Activated T-cell treated with anti-CD3 and anti-CD28 coated beads for 24 hours (primary cell): ENCODE data around the gene TMC1.
"Not testable (repeated sequence)": the region's sequence is repeated elsewhere in the genome, so short reads cannot be mapped to it uniquely, and the experiment has no call there.

Experiments
- DNase-seq: peaks from one replicate; pipeline ENCODE4 v3.0.0-alpha.2; 2020; ENCODE audit warnings: low read depth

TMC1 gene

GRCh38 chr9:72826996-72827949 lies 305.9 kb downstream of the TMC1 start:
- DNase-seq, result no peak

- no peak for DNase-seq
Measured at GRCh38 chr9:72827950-72828731, 306.7 kb downstream of the TMC1 start.

GRCh38 chr9:72834994-72835393 lies 313.6 kb downstream of the TMC1 start:
- no peak for DNase-seq

- no peak for DNase-seq
Measured at GRCh38 chr9:72836790-72837189, 315.4 kb downstream of the TMC1 start.

- no peak for DNase-seq
Measured at GRCh38 chr9:72839085-72839484, 317.7 kb downstream of the TMC1 start.

- no peak for DNase-seq
Measured at GRCh38 chr9:72843520-72844439, 322.4 kb downstream of the TMC1 start.

- no peak for DNase-seq
Measured at GRCh38 chr9:72844440-72844768, 323.0 kb downstream of the TMC1 start.

GRCh38 chr9:72845052-72845451 lies 323.6 kb downstream of the TMC1 start:
- not testable (repeated sequence) for DNase-seq

GRCh38 chr9:72850209-72850608 lies 328.8 kb downstream of the TMC1 start:
- DNase-seq, result not testable (repeated sequence)

GRCh38 chr9:72855321-72855720 lies 333.9 kb downstream of the TMC1 start:
- DNase-seq, result no peak

- DNase-seq, result no peak
Measured at GRCh38 chr9:72855890-72856523, 334.6 kb downstream of the TMC1 start.

- DNase-seq, result no peak
Measured at GRCh38 chr9:72856972-72857623, 335.7 kb downstream of the TMC1 start.

GRCh38 chr9:72857624-72857996 lies 336.2 kb downstream of the TMC1 start:
- DNase-seq, result no peak

GRCh38 chr9:72858089-72858912 lies 336.9 kb downstream of the TMC1 start:
- DNase-seq, result no peak

- not testable (repeated sequence) for DNase-seq
Measured at GRCh38 chr9:72862788-72863187, 341.4 kb downstream of the TMC1 start.

GRCh38 chr9:72863456-72864094 lies 342.2 kb downstream of the TMC1 start:
- DNase-seq, result no peak

GRCh38 chr9:72864327-72864726 lies 342.9 kb downstream of the TMC1 start:
- no peak for DNase-seq

- no peak for DNase-seq
Measured at GRCh38 chr9:72871685-72872084, 350.3 kb downstream of the TMC1 start.

- DNase-seq, result no peak
Measured at GRCh38 chr9:72872718-72873117, 351.3 kb downstream of the TMC1 start.

GRCh38 chr9:72873456-72873855 lies 352.0 kb downstream of the TMC1 start:
- no peak for DNase-seq
